T-helper 1 cell treated with Interleukin-12 subunit alpha and Interleukin-12 subunit beta and Interleukin-4 antibody, amounts not matched to agents 30 μg/mL and 1 μg/mL, for 36 hours (primary cell): ENCODE data around the gene GTF3C2.

Experiments used
- H3K27ac Mint-ChIP-seq: one replicate; pipeline ENCODE4 v1.8.0; 2021; ENCODE audit warnings: mild to moderate bottlenecking, mixed read lengths
- H3K27me3 Mint-ChIP-seq: one replicate; pipeline ENCODE4 v1.8.0; 2021; ENCODE audit warnings: low read depth, mixed read lengths
- H3K36me3 Mint-ChIP-seq: one replicate; pipeline ENCODE4 v1.8.0; 2021; ENCODE audit warnings: low read depth, mixed read lengths
- H3K4me1 Mint-ChIP-seq: one replicate; pipeline ENCODE4 v1.8.0; 2021; ENCODE audit warnings: low read depth, mixed read lengths
- H3K4me3 Mint-ChIP-seq: one replicate; pipeline ENCODE4 v1.8.0; 2021; ENCODE audit warnings: mild to moderate bottlenecking, moderate library complexity, mixed read lengths
- H3K9me3 Mint-ChIP-seq: one replicate; pipeline ENCODE4 v1.8.0; 2021; ENCODE audit warnings: mixed read lengths

Gene GTF3C2

DNA sequence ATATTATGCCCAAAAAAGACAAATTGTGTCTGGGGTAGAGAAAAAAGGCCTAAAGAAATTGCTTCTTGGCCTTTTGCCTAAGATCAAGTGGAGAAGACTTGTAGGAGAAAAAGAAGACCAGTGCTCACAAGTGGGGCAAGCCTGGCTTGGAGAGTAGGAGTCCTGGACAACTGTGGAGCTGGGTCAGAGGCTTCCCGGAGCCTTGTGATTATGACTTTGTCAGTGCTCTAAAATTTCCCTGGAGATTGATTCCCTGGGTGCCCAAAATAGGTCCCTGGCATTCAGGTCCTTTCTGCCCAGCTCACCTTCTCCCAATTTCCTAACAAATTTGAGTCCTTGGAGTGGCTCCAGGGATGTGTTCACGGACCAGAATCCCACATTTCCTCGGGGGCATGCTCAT is 75.1 kb downstream of the GTF3C2 start:
- Mint-ChIP-seq H3K4me1 (peaks cover 3% of the 10 kb centered on the region), H3K9me3 (no peaks in the 10 kb centered on the region), H3K4me3 (no peak overlapping the region), H3K36me3 (no peaks in the 10 kb centered on the region), H3K27ac (no peak overlapping the region), H3K27me3 (peaks cover 37% of the 10 kb centered on the region)

GRCh38 chr2:27280826-27281225 is 75.7 kb downstream of the GTF3C2 start:
- Mint-ChIP-seq H3K4me3 (no peak overlapping the region), H3K4me1 (peaks cover 3% of the 10 kb centered on the region), H3K36me3 (no peaks in the 10 kb centered on the region), H3K27me3 (peaks cover 36% of the 10 kb centered on the region), H3K27ac (no peak overlapping the region), H3K9me3 (no peaks in the 10 kb centered on the region)

GRCh38 chr2:27278010-27278409 is 78.6 kb downstream of the GTF3C2 start:
- no peak overlapping the region for H3K27ac Mint-ChIP-seq
- H3K4me1 Mint-ChIP-seq, result peaks cover 4% of the 10 kb centered on the region
- H3K4me3 Mint-ChIP-seq, result no peak overlapping the region
- no peaks in the 10 kb centered on the region for H3K9me3 Mint-ChIP-seq
- H3K36me3 Mint-ChIP-seq, result no peaks in the 10 kb centered on the region
- H3K27me3 Mint-ChIP-seq, result peaks cover 28% of the 10 kb centered on the region
